Cortex of kidney (tissue), 1 donor: ENCODE data around the gene ADCY3.

Source experiments
- DNase-seq: peaks from one replicate; lab custom pipeline; 2025; lab: John Stamatoyannopoulos, UW

ADCY3 gene

DNA sequence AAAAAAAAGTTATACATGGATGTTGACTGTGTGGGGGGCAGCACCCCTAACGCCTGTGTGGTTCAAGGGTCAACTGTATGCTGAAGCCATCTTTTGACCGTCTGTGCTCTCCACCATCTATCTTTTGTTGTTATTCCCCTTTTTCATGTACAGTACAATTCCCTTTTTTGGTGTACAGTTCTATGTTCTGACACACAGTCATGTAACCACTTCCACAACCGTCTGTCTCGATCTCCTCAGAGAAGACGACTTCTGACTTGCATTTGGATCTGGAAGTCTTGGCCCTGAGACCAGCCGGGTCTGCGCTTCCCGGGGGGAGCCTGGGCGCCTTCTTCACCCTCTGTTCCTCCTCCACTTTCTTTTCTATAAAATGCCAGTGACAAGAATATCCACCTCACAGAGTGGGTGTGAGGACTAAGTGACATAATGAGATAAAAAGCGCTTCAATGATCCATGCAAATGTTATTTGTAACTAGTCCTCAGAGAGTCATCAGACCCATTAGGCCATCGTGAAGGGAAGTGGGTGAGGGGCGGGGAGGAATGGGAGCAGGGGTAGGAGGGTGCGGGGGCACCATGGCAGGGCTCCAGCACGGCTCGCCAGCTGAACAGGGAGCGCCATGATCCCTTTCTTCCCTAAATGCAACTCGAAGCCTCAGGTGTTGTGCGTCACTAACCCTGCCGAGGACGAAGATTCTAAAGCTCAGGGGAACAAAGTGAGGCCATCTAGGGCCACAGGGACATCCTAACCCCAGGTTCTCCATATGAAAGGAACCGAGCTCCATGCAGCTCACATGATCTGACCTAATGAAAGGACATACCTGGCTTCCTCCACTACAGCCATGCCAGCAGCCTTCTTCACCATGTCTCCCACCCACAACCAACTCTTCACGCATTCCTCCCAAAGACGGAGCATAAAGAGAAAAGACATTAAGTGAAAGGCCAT is 16.6 kb downstream of the ADCY3 start:
- no peak for DNase-seq

DNA sequence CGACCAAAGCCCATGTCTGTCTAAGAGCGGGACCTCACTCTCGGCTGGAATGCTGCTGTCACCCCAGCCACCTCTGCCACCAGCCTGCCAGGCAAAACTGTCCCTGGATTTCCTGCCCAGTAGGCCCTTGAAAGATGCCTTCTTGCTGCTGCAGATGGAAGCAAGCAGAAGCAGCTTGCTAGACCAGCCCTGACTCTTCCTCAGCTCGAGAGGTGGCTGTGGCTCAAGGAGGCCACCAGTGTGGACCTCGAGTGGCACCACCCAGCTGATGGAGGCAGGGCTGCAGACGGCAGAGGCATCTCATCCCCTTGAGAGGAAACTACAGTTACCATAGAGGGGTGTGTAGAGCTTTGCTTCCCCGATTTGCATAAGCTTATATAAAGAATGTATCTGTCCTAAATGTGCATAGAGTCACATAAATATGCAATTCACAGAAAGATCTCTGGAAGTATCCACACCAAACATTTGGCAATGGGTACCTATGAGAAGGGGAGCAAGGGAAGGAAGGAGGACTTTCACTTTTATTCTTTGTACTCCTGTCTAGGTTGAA is 20.6 kb downstream of the ADCY3 start:
- no peak for DNase-seq

DNA sequence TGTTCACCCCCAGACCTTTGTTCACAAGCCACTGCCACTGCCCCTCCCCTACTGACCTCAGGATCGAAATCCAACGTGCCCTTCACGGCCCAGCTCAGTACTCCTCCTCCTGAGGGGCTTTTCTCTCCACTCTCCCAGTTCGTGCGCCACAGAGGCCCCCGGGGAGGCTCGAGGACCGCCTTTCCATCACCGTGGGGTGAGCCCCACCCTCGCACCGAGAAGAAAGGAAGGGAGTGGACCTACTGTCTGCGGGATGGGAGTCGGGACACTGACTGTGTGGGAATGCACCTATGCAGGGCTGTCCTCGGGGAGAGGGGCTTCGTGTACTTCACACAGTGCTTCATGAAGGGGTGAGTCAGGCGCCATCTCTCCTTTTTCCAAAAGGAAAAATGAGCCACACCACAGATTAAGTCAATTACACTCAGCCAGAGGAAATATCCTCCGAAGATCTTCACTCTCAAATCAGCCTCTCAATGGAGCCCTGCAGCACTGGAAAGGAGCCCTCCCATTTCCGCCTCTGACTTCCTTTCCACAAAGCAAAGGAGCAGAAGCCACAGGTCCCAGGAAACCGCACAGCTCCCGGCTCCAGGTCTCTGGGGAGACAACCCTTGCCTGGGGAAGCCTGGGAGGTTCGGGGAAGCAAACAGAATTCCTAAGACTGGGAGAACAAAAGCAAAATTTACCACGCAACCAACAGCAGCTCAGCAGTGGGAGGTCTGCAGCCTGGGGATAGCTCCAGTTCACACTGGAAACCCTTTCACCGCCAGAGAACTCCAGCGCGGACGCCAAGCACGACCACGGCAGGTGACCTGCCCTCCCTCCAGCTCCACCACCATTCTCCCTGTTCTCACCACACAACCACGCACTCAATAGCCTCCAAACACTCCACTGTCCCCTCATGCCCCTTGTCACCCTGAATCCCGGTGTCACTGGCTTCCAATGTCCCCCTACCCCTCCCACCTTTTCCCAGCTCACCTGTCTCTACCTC is 21.6 kb downstream of the ADCY3 start:
- DNase-seq: no peak

GRCh38 chr2:24894750-24895149 is 25.3 kb downstream of the ADCY3 start:
- no peak for DNase-seq

GRCh38 chr2:24893934-24894333 is 26.1 kb downstream of the ADCY3 start:
- no peak for DNase-seq

DNA sequence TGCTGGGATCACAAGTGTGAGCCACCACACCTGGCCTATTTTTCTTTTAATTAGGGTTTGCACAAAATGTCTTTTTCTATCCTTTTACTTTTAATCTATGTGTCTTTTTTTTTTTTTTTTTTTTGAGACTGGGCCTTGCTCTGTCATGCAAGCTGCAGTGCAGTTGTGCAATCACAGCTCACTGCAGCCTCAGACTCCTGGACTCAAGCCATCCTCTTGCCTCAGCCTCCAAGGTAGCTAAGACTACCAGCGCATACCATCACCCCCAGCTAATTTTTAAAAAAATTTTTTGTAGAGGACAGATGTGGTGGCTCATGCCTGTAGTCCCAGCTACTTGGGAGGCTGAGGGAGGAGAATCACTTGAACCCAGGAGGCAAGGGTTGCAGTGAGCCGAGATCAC is 27.1 kb downstream of the ADCY3 start:
- DNase-seq: no peak

GRCh38 chr2:24891201-24891600 is 28.8 kb downstream of the ADCY3 start:
- no peak for DNase-seq

DNA sequence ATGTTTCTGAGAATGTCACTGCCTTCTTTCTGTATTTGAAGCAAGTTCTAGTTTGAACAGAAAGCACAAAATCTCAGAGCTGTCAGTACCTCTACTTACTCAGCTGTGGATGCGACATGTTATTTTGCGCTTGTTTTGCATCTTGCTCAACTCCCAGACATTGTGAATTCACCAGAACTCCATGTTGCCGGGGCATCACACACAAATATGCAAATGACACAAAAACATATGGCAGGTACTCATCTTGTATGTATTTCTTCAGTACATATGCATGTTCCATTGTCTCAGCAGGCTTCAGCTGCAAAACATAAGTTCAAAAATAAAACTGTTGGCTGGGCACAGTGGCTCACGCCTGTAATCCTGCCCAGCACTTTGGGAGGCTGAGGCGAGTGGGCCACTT is 30.8 kb downstream of the ADCY3 start:
- DNase-seq: no peak

DNA sequence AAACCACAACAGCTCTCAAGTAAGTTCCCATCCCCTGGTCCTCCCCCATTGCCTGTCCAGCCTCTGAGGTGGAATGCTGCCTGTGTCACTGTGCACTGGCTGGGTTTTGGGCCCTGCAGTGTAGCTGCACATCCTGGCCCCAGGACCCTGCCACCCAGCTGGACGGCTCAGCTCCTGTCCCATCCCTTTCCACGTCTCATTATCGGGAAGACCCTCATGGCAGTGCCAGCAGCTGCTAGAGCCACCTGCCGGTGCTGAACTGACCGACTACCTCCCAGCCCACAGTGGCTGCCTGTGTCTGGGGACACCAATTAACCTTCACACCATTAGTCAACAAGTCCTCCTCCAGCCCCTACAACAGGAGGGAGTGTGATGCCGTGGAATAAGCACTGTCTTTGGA is 31.9 kb downstream of the ADCY3 start:
- no peak for DNase-seq

GRCh38 chr2:24887307-24887874 is 32.6 kb downstream of the ADCY3 start:
- no peak for DNase-seq

- DNase-seq: no peak
These were observed 33.2 kb downstream of the ADCY3 start for GRCh38 chr2:24886691-24887304.

DNA sequence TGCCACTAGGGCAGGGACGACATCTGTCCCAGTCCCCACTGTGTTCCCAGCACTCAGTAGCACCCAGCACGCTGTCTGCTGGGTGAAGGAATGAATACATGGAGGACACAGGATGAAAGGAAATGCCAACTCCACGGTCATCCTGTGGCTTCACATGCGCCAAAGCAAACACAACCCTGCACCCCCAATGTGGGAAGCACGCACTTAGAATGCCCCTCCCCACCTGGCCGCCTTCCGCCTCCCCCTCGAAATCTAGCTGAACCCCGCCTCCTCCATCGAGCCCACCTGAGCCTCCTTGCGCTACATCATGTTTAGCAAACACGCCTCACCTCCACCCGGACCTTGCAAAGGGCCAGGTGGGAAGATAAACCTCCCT is 33.9 kb downstream of the ADCY3 start:
- no peak for DNase-seq

DNA sequence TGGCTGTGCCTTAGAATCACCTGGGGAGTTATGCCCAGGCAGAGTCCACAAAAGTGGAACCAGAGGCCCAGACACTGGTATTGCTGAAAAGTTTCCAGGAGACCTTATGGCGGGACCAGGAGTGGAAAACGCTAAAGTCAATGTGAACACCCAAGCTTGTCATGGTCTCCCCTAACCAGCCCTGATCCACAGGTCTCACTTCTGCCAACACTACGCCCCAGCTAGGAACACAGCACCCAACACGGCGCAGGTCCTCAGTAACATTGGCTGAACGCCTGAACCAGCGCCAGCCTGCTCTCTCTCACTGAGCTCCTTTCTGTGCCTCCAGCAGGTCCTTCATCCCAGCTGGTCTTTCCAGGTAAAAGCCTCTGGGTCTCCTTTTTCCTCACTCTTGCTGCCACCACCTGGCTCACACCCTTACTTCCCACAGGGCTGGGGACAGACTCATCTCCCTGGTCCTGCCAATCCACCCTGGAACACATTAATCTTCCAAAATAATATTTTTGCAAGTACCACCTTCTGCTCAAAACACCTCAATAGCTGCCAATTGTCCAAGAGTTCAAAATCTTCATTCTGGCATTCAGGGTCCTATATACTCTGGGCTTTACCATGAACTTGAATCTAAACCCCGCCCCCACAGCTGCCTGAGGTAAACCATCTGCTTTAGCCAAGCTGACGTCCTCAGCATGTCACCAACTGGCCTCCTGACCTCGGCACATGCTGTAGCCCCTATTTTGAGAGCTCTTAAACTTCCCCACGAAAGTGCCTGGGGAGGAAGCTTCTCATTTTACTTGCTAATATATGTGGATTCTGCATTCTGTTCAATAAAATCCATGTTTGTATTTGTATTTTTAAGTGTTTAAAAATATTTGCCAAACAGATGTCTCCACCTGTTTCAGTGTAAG is 34.6 kb downstream of the ADCY3 start:
- no peak for DNase-seq

GRCh38 chr2:24883946-24884345 is 36.1 kb downstream of the ADCY3 start:
- no peak for DNase-seq

DNA sequence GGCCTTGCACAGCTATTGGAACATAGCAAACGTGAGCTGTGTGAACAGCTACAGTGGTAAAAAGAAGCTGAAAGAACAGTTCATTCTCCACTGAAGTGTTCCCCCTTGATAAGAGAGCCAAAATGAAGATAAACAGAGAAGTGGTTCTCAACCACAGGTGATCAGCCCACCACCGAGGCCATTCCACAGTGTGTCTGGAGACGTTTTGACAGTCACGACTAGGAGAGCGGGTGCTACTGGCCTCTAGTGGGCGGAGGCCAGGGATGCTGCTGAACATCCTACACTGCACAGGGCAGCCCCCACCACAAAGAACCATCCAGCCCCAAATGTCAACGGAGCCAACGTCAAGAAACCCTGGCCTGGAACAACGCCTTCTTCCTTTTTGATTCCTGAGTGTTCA is 38.4 kb downstream of the ADCY3 start:
- DNase-seq: no peak

DNA sequence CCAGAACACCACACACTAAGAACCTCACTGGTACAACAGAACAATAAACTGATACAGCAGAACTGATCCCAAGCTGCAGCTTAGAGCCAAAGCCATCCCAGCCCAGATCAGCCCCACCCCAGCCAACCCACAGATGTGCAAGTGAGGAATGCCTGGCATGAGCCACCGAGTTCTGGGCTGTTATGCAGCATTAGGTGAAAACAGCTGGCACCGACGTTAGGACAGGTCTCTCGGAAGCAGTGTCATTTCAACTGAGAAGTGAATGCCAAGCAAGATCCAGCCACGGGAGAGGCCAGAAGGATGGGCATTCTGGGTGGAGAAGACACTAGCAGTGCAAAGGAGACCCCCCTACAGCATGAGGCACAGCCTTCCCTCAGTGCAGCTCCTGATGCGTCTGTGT is 38.9 kb downstream of the ADCY3 start:
- no peak for DNase-seq

DNA sequence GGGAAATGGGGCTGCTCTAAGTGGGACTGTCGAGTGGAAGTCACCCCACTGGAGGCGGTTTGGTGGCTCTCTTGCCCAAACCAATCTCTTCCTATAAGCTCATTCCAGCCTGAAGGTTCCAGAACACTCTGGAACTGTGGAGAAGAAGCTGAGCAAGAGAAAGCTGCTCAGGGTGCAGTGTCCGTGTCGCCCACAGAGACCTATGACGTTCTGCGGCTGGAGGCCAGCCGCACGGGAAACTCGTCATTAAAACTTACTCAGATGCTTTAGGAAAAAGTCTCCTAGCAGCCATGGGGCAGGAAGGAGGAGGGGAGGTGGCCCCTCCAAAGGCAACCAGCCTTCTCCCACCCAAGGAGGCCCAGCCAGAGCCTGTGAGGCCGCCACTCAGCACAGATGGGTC is 41.7 kb downstream of the ADCY3 start:
- DNase-seq: no peak

DNA sequence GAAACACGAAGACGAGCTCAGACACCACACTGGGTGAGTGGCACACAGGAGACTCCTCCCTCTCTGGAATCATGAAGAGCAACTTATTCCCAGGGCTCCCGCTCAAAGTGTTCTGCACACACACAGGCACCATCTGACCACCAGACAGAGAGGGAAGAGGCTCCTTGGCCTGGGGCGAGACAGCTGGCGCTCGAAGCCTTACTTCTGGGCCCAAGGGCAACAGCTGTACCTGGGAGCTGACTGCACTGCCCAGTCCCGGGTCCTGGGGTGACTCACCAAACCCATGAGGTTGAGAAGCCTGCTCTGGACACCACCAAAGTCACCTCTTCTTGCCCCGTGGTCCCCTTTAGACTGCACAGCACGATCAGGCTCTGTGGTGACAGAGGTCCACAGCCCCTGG is 42.4 kb downstream of the ADCY3 start:
- DNase-seq: no peak

DNA sequence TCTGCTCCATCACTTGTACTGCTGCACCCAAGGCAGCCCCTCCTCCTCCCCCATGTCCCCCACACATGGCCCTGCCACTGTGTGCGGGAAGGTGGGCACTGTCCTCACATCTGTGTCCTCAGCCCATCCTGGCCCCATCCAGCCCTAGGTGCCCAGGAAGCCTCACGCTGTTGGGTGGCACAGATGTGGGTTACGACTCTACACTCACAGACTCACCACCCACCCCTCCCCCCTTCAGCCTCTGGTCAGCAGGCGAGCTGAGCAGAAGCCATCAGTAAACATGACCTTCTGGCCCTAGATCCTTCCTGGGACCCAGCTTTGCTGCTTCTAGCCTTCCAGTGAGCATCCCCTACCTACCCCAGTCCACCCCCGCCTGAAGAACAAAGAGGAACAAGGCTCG is 43.0 kb downstream of the ADCY3 start:
- DNase-seq: no peak

GRCh38 chr2:24875901-24876300 is 44.1 kb downstream of the ADCY3 start:
- DNase-seq: no peak

GRCh38 chr2:24875272-24875671 is 44.8 kb downstream of the ADCY3 start:
- no peak for DNase-seq
